Renal cortical epithelial cell (primary cell): ENCODE measurements around the gene FOXN4. TPM values are rescaled to one million over a fixed set of nuclear protein-coding genes. Genes with fewer than 3 reads are reported as not detected.

ENCODE experiments used
- DNase-seq: peaks from one replicate; pipeline ENCODE4 v3.0.0-alpha.2; 2011; ENCODE audit warnings: low read depth
- total RNA-seq: library from RNA; depleted of rRNA; stranded (reverse); fragments of >200 nt; gene quantifications from 2 replicates; pipeline ENCODE4 v1.2.3, GENCODE V29; 2014

FOXN4 gene
- total RNA-seq, 1 donor from 2014 or later: not detected

- no peak for DNase-seq
These were observed 2.0 kb downstream of the FOXN4 start for GRCh38 chr12:109307051-109307450.

GRCh38 chr12:109305547-109305946, 3.5 kb downstream of the FOXN4 start:
- no peak for DNase-seq

GRCh38 chr12:109304485-109304884, 4.6 kb downstream of the FOXN4 start:
- no peak for DNase-seq

- no peak for DNase-seq
These were observed 6.3 kb downstream of the FOXN4 start for GRCh38 chr12:109302770-109303169.

GRCh38 chr12:109302358-109302757, 6.7 kb downstream of the FOXN4 start:
- no peak for DNase-seq

- DNase-seq: no peak
These were observed 7.4 kb downstream of the FOXN4 start for GRCh38 chr12:109301643-109302168.

GRCh38 chr12:109299849-109300248, 9.2 kb downstream of the FOXN4 start:
- no peak for DNase-seq

- DNase-seq: no peak
These were observed 12.7 kb downstream of the FOXN4 start for GRCh38 chr12:109296431-109296830.

- no peak for DNase-seq
These were observed 13.2 kb downstream of the FOXN4 start for GRCh38 chr12:109295764-109296425.

- DNase-seq: no peak
These were observed 14.7 kb downstream of the FOXN4 start for GRCh38 chr12:109294286-109294796.

GRCh38 chr12:109293106-109293505, 16.0 kb downstream of the FOXN4 start:
- DNase-seq: no peak

GRCh38 chr12:109292342-109292711, 16.8 kb downstream of the FOXN4 start:
- no peak for DNase-seq

GRCh38 chr12:109291521-109292341, 17.4 kb downstream of the FOXN4 start:
- DNase-seq: peak; percentile 31

GRCh38 chr12:109291117-109291516, 18.0 kb downstream of the FOXN4 start:
- no peak for DNase-seq

- DNase-seq: no peak
These were observed 19.0 kb downstream of the FOXN4 start for GRCh38 chr12:109290061-109290460.

- no peak for DNase-seq
These were observed 19.5 kb downstream of the FOXN4 start for GRCh38 chr12:109289551-109289950.

- DNase-seq: no peak
These were observed 20.1 kb downstream of the FOXN4 start for GRCh38 chr12:109289004-109289403.

GRCh38 chr12:109288571-109288970, 20.5 kb downstream of the FOXN4 start:
- no peak for DNase-seq

- no peak for DNase-seq
These were observed 21.1 kb downstream of the FOXN4 start for GRCh38 chr12:109287811-109288469.

GRCh38 chr12:109287181-109287580, 21.9 kb downstream of the FOXN4 start:
- no peak for DNase-seq

GRCh38 chr12:109286652-109287051, 22.4 kb downstream of the FOXN4 start:
- DNase-seq: no peak

- DNase-seq: no peak
These were observed 22.8 kb downstream of the FOXN4 start for GRCh38 chr12:109286252-109286651.
